D721Med (cell line): ENCODE data around the gene TMED1.

Source experiments
- DNase-seq: peaks from one replicate; pipeline ENCODE4 v3.0.0; 2011; ENCODE audit warnings: low spot score; ENCODE audit not compliant: insufficient read length
- FAIRE-seq: peaks from 2 replicates; lab custom pipeline; 2011; peaks lifted over from hg19 to GRCh38; lab: Jason Lieb, UNC
- TF ChIP-seq, protein P1 (sequence below): IDR thresholded peaks from 2 replicates; pipeline ENCODE4 v1.5.1; 2012; ENCODE audit warnings: mild to moderate bottlenecking, control low read depth; ENCODE audit not compliant: insufficient read depth; ENCODE audit errors: missing control alignments

The TMED1 gene

DNA sequence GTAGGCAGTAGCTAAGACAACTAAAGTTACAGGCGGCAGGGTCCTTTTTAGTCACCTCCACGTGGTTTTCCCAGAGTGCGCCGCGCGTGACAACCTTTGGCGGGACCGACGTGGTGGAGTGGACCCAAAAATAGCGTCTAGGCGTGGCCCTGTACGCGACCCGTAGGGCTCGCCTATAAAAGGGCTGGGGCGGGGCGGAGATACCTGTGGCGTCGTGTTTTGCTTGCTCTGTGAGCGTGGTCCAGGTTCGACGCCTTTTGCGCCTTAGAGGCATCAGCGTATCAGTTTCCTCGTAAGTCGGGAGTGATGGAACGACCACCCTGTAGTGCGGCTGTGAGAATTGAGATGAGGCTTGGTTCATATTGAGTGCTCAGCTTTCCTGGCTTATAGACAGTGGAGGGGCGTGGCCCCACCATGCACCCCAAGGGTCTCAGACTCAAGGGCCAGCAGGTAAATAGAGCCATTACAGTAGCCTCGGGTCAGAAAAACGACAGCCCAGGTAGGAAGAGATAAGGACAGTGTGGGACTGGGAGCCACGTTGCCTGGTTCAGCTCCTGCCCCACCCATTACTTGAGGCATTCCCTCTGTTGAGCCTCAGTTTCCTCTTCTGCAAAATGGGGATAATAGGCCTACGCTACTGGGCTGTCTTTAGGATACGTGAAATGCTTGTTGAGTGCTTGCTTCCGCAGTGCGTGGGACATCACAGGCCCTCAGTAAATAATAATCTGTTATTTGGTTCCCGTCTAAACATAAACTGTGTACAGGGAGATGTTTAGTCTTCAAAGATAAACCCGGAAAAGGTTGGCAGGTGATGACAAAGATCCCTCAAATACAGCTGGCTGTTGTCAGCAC is 693 bp upstream of the TMED1 start:
- no peak for FAIRE-seq
- peak; percentile 67 for DNase-seq

DNA sequence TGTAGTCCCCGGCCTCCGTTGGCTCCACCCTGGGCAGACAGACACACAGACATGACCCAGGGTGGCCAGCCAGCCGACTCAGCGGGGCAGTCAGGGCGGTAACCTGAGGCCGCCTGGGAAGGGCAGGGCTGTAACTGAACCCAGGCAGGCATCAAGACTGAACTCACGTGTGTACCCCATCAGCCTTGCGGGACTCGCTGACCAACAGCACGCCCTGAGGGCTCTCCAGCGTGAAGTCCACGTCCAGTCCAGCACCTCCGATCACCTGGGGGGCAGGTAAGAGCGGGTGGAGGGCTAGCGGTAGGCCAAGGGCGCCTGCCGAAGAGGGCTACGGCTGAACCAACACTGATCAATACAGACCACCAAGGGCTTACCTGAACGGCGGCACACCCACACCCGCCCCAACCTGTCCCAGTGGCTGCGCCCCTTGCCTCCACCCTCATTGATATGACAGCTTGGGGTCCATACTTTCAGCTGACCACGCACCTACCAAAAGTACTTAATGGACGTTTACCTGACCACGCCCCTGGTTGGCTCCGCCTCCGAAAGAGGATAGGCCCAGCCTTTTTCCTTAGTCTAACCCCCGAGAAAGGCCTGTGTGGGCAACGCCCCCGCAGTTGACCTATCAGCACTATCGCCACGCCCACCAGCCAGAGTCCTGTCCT is 791 bp downstream of the TMED1 start:
- TF ChIP-seq, protein P1, sequence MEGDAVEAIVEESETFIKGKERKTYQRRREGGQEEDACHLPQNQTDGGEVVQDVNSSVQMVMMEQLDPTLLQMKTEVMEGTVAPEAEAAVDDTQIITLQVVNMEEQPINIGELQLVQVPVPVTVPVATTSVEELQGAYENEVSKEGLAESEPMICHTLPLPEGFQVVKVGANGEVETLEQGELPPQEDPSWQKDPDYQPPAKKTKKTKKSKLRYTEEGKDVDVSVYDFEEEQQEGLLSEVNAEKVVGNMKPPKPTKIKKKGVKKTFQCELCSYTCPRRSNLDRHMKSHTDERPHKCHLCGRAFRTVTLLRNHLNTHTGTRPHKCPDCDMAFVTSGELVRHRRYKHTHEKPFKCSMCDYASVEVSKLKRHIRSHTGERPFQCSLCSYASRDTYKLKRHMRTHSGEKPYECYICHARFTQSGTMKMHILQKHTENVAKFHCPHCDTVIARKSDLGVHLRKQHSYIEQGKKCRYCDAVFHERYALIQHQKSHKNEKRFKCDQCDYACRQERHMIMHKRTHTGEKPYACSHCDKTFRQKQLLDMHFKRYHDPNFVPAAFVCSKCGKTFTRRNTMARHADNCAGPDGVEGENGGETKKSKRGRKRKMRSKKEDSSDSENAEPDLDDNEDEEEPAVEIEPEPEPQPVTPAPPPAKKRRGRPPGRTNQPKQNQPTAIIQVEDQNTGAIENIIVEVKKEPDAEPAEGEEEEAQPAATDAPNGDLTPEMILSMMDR = no peak
- DNase-seq (peak; percentile 97), FAIRE-seq (no peak)

More for the DNA sequence above, 693 bp upstream of the TMED1 start:
- TF ChIP-seq, protein P1 = no peak

DNA sequence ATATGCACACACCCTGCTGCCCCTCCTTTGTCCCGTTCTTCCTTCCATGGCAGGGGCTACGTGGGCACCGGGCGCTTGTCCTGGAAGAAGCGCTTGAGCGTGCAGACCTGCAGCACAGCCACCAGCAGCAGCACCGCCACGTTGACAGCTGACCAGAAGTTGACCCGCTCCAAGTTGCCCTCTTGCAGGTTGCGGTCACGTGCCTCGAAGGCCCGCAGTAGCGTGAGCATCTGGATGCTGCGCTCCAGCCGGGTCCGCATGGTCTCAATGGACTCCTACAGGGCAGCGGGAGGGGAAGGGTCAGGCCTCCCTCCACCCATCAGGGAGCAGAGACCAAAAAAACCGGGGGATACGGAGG is 3.1 kb downstream of the TMED1 start:
- TF ChIP-seq, protein P1 = no peak
- FAIRE-seq (no peak), DNase-seq (no peak)

DNA sequence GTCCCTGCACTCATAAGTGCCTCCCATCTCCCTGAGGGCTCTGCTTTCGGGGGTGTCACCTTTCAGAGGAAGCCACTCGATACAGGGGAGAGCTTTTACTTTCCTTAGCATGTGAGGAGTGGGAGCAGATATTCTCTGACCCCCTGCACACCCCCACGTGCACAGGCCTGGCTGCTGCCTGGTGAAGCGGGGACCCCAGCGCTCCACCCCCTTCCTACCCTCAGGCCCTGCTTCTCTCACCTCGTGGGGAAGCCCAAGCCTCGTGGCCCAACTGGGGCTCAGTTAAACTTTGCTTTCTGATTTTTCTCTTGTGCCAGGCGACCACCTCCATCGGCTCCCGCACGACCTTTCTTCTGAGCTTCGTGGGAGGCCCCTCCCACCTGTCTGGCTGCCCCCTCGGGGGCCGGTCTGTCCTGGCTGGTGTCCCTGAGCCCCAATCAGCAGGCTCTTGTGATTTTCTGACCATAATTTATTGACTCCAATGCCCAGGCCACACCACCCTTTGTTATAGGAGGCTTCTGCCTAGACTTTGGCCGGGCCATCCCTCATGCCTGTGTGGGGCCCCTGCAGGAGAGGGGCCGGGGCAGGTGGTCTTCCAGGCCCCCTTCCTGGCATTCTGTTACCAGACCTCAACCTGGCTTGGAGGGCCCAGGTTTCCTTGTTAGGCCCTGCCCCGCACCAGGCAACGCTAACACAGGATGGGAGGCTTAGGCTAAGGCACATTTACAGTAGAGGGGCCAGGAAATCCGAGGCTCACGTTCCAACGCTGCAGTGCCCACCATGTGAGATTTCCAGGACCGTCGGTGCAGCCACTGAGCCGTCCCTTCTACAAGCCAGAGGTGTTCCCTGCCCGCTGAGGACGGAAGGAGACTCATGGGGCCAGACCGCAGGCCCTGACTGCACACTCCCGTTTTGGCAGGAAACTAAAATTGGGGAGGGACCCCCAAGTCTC is 3.7 kb downstream of the TMED1 start:
- DNase-seq = no peak
- TF ChIP-seq, protein P1 = no peak
- FAIRE-seq = no peak

DNA sequence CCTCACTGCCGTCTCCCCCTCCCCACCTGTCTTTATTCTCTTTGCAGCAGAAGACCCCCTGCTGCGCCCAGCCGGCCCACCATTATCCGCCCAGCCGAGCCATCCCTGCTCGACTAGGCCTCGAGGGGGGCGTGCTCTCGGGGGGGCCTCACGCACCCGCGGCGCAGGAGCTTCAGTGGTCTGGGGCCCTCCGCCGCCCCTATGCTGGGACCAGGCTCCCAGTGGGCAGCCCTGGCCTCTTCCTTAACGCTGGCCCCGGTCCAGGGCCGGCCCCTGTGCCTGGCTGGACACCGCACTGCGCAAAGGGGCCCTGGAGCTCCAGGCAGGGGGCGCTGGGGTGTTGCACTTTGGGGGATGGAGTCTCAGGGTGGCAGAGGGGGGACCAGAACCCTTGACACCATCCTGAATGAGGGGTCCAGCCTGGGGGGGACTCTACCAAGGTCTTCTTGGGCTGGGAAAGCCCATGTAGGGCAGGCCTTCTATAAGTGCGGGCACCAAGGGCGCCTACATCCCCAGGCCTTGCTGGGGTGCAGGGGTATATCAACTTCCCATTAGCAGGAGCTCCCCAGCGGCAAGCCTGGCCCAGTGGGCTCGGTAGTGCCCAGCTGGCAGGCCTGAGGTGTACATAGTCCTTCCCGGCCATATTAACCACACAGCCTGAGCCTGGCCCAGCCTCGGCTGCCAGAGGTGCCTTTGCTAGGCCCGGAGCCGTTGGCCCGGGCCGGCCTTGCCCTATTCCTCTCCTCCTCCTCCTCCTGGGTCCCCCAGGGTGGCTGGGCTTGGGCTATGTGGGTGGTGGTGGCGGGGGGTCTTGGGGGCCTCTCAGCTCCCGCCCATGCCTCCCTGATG is 4.9 kb downstream of the TMED1 start:
- FAIRE-seq = no peak
- no peak for DNase-seq
- TF ChIP-seq, protein P1 = no peak

DNA sequence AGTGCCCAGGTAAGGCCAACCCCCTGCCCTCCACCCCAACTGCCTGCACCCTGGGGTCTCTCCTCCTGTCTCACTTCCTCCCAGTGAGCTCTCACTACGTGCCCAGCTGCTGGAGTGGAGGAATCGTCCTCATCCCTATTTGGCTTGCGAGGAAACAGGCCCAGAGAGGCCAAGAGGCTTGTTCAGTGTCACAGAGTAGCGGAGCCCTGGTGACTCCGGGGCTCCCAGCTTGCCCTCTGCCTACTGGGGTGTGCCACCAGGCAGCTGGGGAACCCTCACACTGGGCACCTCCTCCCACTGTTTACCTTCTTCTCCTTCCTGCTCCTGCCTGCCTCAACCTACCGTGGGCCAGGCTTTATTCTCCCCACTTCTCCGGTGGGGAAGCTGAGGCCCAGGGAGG is 5.6 kb downstream of the TMED1 start:
- FAIRE-seq (no peak), DNase-seq (no peak)
- TF ChIP-seq, protein P1 = no peak
